T follicular helper cell (primary cell): ENCODE data around the gene MUS81.
"Not testable (repeated sequence)": the region's sequence is repeated elsewhere in the genome, so short reads cannot be mapped to it uniquely, and the experiment has no call there.

Experiments
- DNase-seq: peaks from one replicate; pipeline ENCODE4 v3.0.0-alpha.2; 2020; ENCODE audit warnings: low read depth
- total RNA-seq, 2 experiments: gene quantifications; one replicate each; lab custom pipeline; 2026; lab: John Stamatoyannopoulos, UW

The MUS81 gene
- 64.9 to 90.8 reads per million in 2 experiments for total RNA-seq

GRCh38 chr11:65860278-65861164 lies at the start of gene MUS81:
TSS of gene MUS81 (plus strand) at chr11:65860433. CDS start at chr11:65860754, 321 bp downstream.
- peak; percentile 92 for DNase-seq

- no peak for DNase-seq
Measured at GRCh38 chr11:65811764-65812475, 48.3 kb upstream of the MUS81 start.

- no peak for DNase-seq
Measured at GRCh38 chr11:65814131-65814985, 45.9 kb upstream of the MUS81 start.

- no peak for DNase-seq
Measured at GRCh38 chr11:65814986-65815565, 45.2 kb upstream of the MUS81 start.

GRCh38 chr11:65816696-65817095 lies 43.5 kb upstream of the MUS81 start:
- no peak for DNase-seq

GRCh38 chr11:65817312-65817834 lies 42.9 kb upstream of the MUS81 start:
- DNase-seq, result no peak

- peak; percentile 90 for DNase-seq
Measured at GRCh38 chr11:65817835-65818680, 42.2 kb upstream of the MUS81 start.

GRCh38 chr11:65821107-65821506 lies 39.1 kb upstream of the MUS81 start:
- no peak for DNase-seq

GRCh38 chr11:65822776-65823528 lies 37.3 kb upstream of the MUS81 start:
- no peak for DNase-seq

GRCh38 chr11:65826984-65827735 lies 33.1 kb upstream of the MUS81 start:
- DNase-seq, result no peak

GRCh38 chr11:65829459-65829858 lies 30.8 kb upstream of the MUS81 start:
- no peak for DNase-seq

- not testable (repeated sequence) for DNase-seq
Measured at GRCh38 chr11:65832231-65832630, 28.0 kb upstream of the MUS81 start.

GRCh38 chr11:65833297-65834030 lies 26.8 kb upstream of the MUS81 start, which contains the start of gene SNX32:
TSS of gene SNX32 (plus strand) at chr11:65833963. CDS start at chr11:65834066, 103 bp downstream.
- peak; percentile 90 for DNase-seq

GRCh38 chr11:65834202-65834601 lies 26.0 kb upstream of the MUS81 start:
- no peak for DNase-seq

GRCh38 chr11:65842144-65842543 lies 18.1 kb upstream of the MUS81 start:
- no peak for DNase-seq

- DNase-seq, result no peak
Measured at GRCh38 chr11:65843811-65844210, 16.4 kb upstream of the MUS81 start.

GRCh38 chr11:65844231-65844872 lies 15.9 kb upstream of the MUS81 start:
- DNase-seq, result no peak

GRCh38 chr11:65847746-65848145 lies 12.5 kb upstream of the MUS81 start:
- no peak for DNase-seq
